Measurements from ENCODE around the gene GSTP1.
"Not testable (repeated sequence)": the region's sequence is repeated elsewhere in the genome, so short reads cannot be mapped to it uniquely, and the experiment has no call there.

The GSTP1 gene

GRCh38 chr11:67583247-67584204, at the start of gene GSTP1:
GSTP1 (plus strand) TSS chr11:67583812; CDS start chr11:67583844, 32 bp downstream.
- peaks cover 10% of the 10 kb centered on the region for H3K9me3 Mint-ChIP-seq
- H3K27ac Mint-ChIP-seq, result peak within 1 kb of the TSS; percentile 94
- peak; percentile 90 for DNase-seq
- peaks cover 11% of the 10 kb centered on the region for H3K27me3 Mint-ChIP-seq
- peaks cover 50% of the 10 kb centered on the region for H3K4me1 Mint-ChIP-seq (ENCODE audit: low read depth)
- H3K36me3 Mint-ChIP-seq (ENCODE audit: low read depth), result peaks cover 42% of the 10 kb centered on the region
- H3K4me3 Mint-ChIP-seq, result peak within 1 kb of the TSS; percentile 87

- Mint-ChIP-seq H3K4me3 (no peak overlapping the region), H3K9me3 (peaks cover 21% of the 10 kb centered on the region), H3K27ac (no peak overlapping the region), H3K36me3 (ENCODE audit: low read depth) (peaks cover 4% of the 10 kb centered on the region), H3K4me1 (ENCODE audit: low read depth) (no peaks in the 10 kb centered on the region), H3K27me3 (peaks cover 5% of the 10 kb centered on the region)
- DNase-seq, result no peak
Observed at GRCh38 chr11:67534070-67534679, 49.4 kb upstream of the GSTP1 start.

DNA sequence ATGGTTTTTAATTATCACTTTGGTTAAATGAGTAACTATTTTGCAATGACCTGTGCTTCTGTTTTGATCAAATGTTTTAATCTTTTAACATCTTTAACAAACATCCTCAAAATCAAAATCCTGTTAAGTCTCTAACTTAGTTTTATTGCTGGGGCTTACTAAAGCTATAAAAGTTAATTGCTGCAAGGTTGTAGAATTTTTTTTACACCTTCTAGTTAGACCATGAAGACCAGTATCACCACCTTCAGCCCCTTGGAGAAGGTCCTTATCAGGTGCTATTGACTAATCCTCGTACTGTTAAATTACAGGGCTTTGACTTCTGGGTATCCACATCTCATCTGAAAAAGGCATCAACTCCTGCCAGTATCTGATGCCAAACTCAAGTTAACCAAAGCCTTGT, 48.1 kb upstream of the GSTP1 start:
- no peak overlapping the region for H3K27ac Mint-ChIP-seq
- peaks cover 5% of the 10 kb centered on the region for H3K27me3 Mint-ChIP-seq
- no peaks in the 10 kb centered on the region for H3K4me1 Mint-ChIP-seq (ENCODE audit: low read depth)
- H3K4me3 Mint-ChIP-seq, result no peak overlapping the region
- DNase-seq, result no peak
- peaks cover 4% of the 10 kb centered on the region for H3K36me3 Mint-ChIP-seq (ENCODE audit: low read depth)
- peaks cover 21% of the 10 kb centered on the region for H3K9me3 Mint-ChIP-seq

DNA sequence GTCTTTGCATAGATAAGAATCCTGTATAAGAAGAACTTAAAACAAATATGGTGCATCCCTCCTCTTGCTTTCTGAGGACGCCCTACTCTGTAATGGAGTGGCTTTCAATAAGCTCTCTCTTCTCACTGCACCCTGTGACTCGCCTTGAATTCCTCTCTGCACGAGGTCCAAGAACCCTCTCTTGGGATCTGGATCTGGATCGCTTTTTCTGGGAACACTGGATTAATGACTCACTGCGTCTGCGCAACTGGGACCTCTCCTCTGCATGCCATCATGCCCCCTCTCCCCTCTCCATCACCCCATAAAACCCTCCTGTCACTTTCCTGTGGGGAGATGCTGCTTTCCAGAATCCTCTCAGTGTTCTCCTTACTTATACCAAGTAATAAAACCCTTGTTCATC, 45.3 kb upstream of the GSTP1 start:
- Mint-ChIP-seq H3K36me3 (ENCODE audit: low read depth) (peaks cover 4% of the 10 kb centered on the region), H3K9me3 (peaks cover 16% of the 10 kb centered on the region), H3K4me1 (ENCODE audit: low read depth) (no peaks in the 10 kb centered on the region), H3K4me3 (no peak overlapping the region), H3K27me3 (peaks cover 5% of the 10 kb centered on the region), H3K27ac (no peak overlapping the region)
- DNase-seq, result no peak

GRCh38 chr11:67538823-67539505, 44.6 kb upstream of the GSTP1 start:
- H3K4me3 Mint-ChIP-seq, result no peak overlapping the region
- peaks cover 10% of the 10 kb centered on the region for H3K9me3 Mint-ChIP-seq
- peaks cover 1% of the 10 kb centered on the region for H3K27me3 Mint-ChIP-seq
- H3K27ac Mint-ChIP-seq, result no peak overlapping the region
- DNase-seq, result no peak
- peaks cover 1% of the 10 kb centered on the region for H3K36me3 Mint-ChIP-seq (ENCODE audit: low read depth)
- H3K4me1 Mint-ChIP-seq (ENCODE audit: low read depth), result no peaks in the 10 kb centered on the region

DNA sequence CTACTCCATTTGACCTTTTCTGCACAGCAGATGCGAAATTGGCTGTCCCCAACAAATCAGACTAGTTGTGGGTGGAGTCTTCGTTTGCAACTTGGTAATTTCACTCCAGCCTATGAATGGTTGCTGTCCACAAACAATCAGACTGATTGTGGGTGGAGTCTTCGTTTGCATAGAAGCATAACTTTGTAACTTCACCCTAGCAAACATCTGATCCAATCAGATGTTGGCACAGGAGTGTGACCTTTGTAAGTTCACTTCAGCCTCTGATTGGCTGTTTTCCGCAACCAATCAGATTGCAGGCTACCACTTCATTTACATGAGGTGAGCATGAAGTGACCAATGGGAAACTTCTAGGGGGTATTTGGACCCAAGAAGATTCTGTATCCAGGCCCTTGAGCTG, 44.1 kb upstream of the GSTP1 start:
- Mint-ChIP-seq H3K9me3 (peaks cover 6% of the 10 kb centered on the region), H3K36me3 (ENCODE audit: low read depth) (no peaks in the 10 kb centered on the region), H3K4me1 (ENCODE audit: low read depth) (no peaks in the 10 kb centered on the region), H3K27ac (no peak overlapping the region), H3K4me3 (no peak overlapping the region), H3K27me3 (no peaks in the 10 kb centered on the region)
- no peak for DNase-seq

DNA sequence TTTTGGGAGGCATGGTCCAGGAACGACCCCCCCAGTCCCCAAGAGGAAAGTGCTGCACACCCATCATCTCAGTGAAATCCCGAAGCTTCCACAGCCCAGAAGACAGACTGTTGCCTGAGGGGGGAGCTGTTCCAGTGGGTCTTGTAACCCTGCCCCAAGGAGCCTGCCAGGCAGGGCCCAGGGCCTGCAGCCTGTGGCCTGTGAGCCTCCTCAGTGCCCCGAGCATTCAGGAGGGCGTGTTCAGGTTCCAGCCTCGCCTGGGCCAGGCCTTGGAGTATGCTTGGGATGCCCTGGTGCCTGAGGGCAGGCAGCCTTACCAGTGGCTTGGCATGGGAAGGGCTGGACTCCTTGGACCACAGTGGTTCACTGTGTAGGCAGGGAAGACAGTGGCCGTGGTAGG, 42.4 kb upstream of the GSTP1 start:
- Mint-ChIP-seq H3K4me1 (ENCODE audit: low read depth) (no peaks in the 10 kb centered on the region), H3K4me3 (no peak overlapping the region), H3K27ac (no peak overlapping the region), H3K27me3 (no peaks in the 10 kb centered on the region), H3K9me3 (no peaks in the 10 kb centered on the region), H3K36me3 (ENCODE audit: low read depth) (no peaks in the 10 kb centered on the region)
- no peak for DNase-seq

GRCh38 chr11:67542169-67542568, 41.4 kb upstream of the GSTP1 start:
- Mint-ChIP-seq H3K27ac (no peak overlapping the region), H3K9me3 (no peaks in the 10 kb centered on the region), H3K4me1 (ENCODE audit: low read depth) (no peaks in the 10 kb centered on the region), H3K4me3 (no peak overlapping the region), H3K36me3 (ENCODE audit: low read depth) (no peaks in the 10 kb centered on the region), H3K27me3 (no peaks in the 10 kb centered on the region)
- DNase-seq, result no peak

- Mint-ChIP-seq H3K4me1 (ENCODE audit: low read depth) (no peaks in the 10 kb centered on the region), H3K36me3 (ENCODE audit: low read depth) (no peaks in the 10 kb centered on the region), H3K27ac (no peak overlapping the region), H3K27me3 (no peaks in the 10 kb centered on the region), H3K9me3 (no peaks in the 10 kb centered on the region), H3K4me3 (no peak overlapping the region)
- DNase-seq, result no peak
Observed at GRCh38 chr11:67542971-67543370, 40.6 kb upstream of the GSTP1 start.

GRCh38 chr11:67543585-67543984, 40.0 kb upstream of the GSTP1 start:
- Mint-ChIP-seq H3K9me3 (no peaks in the 10 kb centered on the region), H3K27ac (no peak overlapping the region), H3K27me3 (no peaks in the 10 kb centered on the region), H3K4me1 (ENCODE audit: low read depth) (no peaks in the 10 kb centered on the region), H3K36me3 (ENCODE audit: low read depth) (no peaks in the 10 kb centered on the region), H3K4me3 (no peak overlapping the region)
- no peak for DNase-seq

DNA sequence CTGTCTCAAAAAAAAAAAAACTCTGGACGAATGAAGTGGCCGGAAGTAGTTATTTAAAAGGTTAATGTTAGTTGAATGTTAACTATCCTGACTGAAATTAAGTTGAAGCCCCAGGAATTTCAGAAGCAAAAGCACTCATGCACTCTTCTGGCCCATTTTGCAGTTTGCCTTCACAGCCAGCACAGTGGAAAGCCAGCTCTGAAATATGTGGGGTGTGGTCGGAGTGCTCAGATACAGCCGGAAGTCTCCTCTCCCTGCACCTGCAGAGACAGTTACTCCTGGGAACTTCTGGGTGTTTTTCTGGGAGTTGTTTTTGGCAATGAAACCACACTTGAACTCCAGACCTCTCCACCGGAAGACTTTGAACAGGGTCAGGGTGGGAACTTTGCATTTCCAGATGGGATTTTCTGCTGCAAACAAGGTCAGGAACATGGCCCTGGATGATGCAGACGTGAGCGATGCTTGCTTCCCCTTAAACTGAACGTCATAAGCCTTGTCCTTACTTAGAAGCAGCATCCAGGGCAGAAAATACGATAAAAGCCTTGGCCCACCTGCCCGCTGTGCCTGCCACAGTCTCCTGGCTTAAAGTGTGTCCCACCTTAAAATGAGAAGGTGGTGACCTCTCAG, 38.9 kb upstream of the GSTP1 start:
- H3K4me1 Mint-ChIP-seq (ENCODE audit: low read depth), result no peaks in the 10 kb centered on the region
- H3K27ac Mint-ChIP-seq, result no peak overlapping the region

GRCh38 chr11:67545280-67545679, 38.3 kb upstream of the GSTP1 start:
- H3K4me3 Mint-ChIP-seq, result no peak overlapping the region
- no peaks in the 10 kb centered on the region for H3K36me3 Mint-ChIP-seq (ENCODE audit: low read depth)
- no peaks in the 10 kb centered on the region for H3K4me1 Mint-ChIP-seq (ENCODE audit: low read depth)
- no peak overlapping the region for H3K27ac Mint-ChIP-seq
- H3K9me3 Mint-ChIP-seq, result no peaks in the 10 kb centered on the region
- no peak for DNase-seq
- no peaks in the 10 kb centered on the region for H3K27me3 Mint-ChIP-seq

More for the DNA sequence above, 38.9 kb upstream of the GSTP1 start:
- Mint-ChIP-seq H3K9me3 (no peaks in the 10 kb centered on the region), H3K27me3 (no peaks in the 10 kb centered on the region), H3K36me3 (ENCODE audit: low read depth) (no peaks in the 10 kb centered on the region), H3K4me3 (no peak overlapping the region)
- no peak for DNase-seq

DNA sequence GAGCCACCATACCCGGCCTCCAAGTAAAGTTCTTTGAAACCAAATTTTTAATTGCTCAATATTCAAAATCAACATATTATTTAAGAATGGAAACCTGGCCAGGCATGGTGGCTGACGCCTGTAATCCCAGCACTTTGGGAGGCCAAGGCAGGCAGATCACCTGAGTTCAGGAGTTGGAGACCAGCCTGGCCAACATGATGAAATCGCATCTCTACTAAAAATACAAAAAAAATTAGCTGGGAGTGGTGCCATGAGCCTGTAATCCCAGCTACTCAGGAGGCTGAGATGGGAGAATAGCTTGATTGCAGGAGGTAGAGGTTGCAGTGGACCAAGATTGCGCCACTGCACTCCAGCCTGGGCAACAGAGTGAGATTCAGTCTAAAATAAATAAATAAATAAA, 35.5 kb upstream of the GSTP1 start:
- not testable (repeated sequence) for H3K27ac Mint-ChIP-seq; H3K27me3 Mint-ChIP-seq; H3K36me3 Mint-ChIP-seq (ENCODE audit: low read depth); H3K4me3 Mint-ChIP-seq; DNase-seq; H3K9me3 Mint-ChIP-seq; H3K4me1 Mint-ChIP-seq (ENCODE audit: low read depth)

- Mint-ChIP-seq H3K27ac (no peak overlapping the region), H3K36me3 (ENCODE audit: low read depth) (no peaks in the 10 kb centered on the region), H3K4me1 (ENCODE audit: low read depth) (no peaks in the 10 kb centered on the region), H3K9me3 (peaks cover 1% of the 10 kb centered on the region), H3K4me3 (no peak overlapping the region), H3K27me3 (no peaks in the 10 kb centered on the region)
- no peak for DNase-seq
Observed at GRCh38 chr11:67548555-67549110, 35.0 kb upstream of the GSTP1 start.
